ENCODE results near the gene IQGAP2. TPM values are rescaled to one million over a fixed set of nuclear protein-coding genes. Genes with fewer than 3 reads are reported as not detected.

The IQGAP2 gene
- total and polyA plus RNA-seq, 9 of the 15 experiments (the other 6 are each of a cell fraction or from before 2014, with no cell fraction given), result 8.7 to 23.2 (median 17.4) TPM

GRCh38 chr5:76363352-76364225 is 39.5 kb upstream of the IQGAP2 start (continued):
- TF ChIP-seq SMAD4 (CRISPR knock-in tag; conservative IDR thresholded peaks at IDR 0.05) (peak; percentile 67), CC2D1A (IDR thresholded peaks at IDR 0.05) (peak; percentile 71; the same call in 1 of the 2 replicates), NR2C1 (IDR thresholded peaks at IDR 0.05) (peak; percentile 67), NR2C1 (tag; IDR thresholded peaks at IDR 0.05) (0 out of 2 replicates have a peak, but pooled peaks have one; percentile 50), ASH1L (IDR thresholded peaks at IDR 0.05; ENCODE audit: borderline replicate concordance, low read depth, partially characterized antibody) (no peak), GTF2B (IDR thresholded peaks at IDR 0.05; ENCODE audit: extremely low read depth, insufficient read length) (no peak), ESRRA (IDR thresholded peaks at IDR 0.05; ENCODE audit: borderline replicate concordance, low read depth) (peak; percentile 26; the same call in 1 of the 2 replicates), PRDM10 (IDR thresholded peaks at IDR 0.05; ENCODE audit: partially characterized antibody) (peak; percentile 99), KLF16 (IDR thresholded peaks at IDR 0.05) (peak; percentile 89), CREB1 (IDR thresholded peaks at IDR 0.05) (peak; percentile 27; the same call in 1 of the 2 replicates), CREB1 (CRISPR knock-in tag; IDR thresholded peaks at IDR 0.05) (0 out of 2 replicates have a peak, but pooled peaks have one; percentile 27), TEAD4 (IDR thresholded peaks at IDR 0.05; ENCODE audit: low read length) (peak; percentile 92), TEAD4 (CRISPR knock-in tag; IDR thresholded peaks at IDR 0.05; ENCODE audit: borderline replicate concordance) (no peak)
- TF ChIP-seq, protein P1, sequence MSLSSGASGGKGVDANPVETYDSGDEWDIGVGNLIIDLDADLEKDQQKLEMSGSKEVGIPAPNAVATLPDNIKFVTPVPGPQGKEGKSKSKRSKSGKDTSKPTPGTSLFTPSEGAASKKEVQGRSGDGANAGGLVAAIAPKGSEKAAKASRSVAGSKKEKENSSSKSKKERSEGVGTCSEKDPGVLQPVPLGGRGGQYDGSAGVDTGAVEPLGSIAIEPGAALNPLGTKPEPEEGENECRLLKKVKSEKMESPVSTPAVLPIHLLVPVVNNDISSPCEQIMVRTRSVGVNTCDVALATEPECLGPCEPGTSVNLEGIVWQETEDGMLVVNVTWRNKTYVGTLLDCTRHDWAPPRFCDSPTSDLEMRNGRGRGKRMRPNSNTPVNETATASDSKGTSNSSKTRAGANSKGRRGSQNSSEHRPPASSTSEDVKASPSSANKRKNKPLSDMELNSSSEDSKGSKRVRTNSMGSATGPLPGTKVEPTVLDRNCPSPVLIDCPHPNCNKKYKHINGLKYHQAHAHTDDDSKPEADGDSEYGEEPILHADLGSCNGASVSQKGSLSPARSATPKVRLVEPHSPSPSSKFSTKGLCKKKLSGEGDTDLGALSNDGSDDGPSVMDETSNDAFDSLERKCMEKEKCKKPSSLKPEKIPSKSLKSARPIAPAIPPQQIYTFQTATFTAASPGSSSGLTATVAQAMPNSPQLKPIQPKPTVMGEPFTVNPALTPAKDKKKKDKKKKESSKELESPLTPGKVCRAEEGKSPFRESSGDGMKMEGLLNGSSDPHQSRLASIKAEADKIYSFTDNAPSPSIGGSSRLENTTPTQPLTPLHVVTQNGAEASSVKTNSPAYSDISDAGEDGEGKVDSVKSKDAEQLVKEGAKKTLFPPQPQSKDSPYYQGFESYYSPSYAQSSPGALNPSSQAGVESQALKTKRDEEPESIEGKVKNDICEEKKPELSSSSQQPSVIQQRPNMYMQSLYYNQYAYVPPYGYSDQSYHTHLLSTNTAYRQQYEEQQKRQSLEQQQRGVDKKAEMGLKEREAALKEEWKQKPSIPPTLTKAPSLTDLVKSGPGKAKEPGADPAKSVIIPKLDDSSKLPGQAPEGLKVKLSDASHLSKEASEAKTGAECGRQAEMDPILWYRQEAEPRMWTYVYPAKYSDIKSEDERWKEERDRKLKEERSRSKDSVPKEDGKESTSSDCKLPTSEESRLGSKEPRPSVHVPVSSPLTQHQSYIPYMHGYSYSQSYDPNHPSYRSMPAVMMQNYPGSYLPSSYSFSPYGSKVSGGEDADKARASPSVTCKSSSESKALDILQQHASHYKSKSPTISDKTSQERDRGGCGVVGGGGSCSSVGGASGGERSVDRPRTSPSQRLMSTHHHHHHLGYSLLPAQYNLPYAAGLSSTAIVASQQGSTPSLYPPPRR (CRISPR knock-in tag; IDR thresholded peaks at IDR 0.05; ENCODE audit: borderline replicate concordance), result no peak
- TF ChIP-seq, protein P2, sequence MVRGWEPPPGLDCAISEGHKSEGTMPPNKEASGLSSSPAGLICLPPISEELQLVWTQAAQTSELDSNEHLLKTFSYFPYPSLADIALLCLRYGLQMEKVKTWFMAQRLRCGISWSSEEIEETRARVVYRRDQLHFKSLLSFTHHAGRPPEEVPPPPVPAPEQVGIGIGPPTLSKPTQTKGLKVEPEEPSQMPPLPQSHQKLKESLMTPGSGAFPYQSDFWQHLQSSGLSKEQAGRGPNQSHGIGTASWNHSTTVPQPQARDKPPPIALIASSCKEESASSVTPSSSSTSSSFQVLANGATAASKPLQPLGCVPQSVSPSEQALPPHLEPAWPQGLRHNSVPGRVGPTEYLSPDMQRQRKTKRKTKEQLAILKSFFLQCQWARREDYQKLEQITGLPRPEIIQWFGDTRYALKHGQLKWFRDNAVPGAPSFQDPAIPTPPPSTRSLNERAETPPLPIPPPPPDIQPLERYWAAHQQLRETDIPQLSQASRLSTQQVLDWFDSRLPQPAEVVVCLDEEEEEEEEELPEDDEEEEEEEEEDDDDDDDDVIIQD (CRISPR knock-in tag; IDR thresholded peaks at IDR 0.05), result no peak
